ENCODE data around the gene BEND3. TPM values are rescaled to one million over a fixed set of nuclear protein-coding genes. Genes with fewer than 3 reads are reported as not detected.
"Not testable (repeated sequence)": the region's sequence is repeated elsewhere in the genome, so short reads cannot be mapped to it uniquely, and the experiment has no call there.

BEND3 gene
- total RNA-seq, 1 donor from 2014 or later: 3.8 TPM

GRCh38 chr6:107032051-107032450 is 83.3 kb downstream of the BEND3 start:
- no peak for DNase-seq

GRCh38 chr6:107030151-107030550 is 85.2 kb downstream of the BEND3 start:
- DNase-seq: no peak

GRCh38 chr6:107026965-107027364 is 88.3 kb downstream of the BEND3 start:
- no peak for DNase-seq

GRCh38 chr6:107021446-107022185 is 93.7 kb downstream of the BEND3 start:
- DNase-seq: peak; percentile 20

- DNase-seq: no peak
Observed at GRCh38 chr6:107020239-107020638, 95.1 kb downstream of the BEND3 start.

- DNase-seq: not testable (repeated sequence)
Observed at GRCh38 chr6:107019628-107020027, 95.7 kb downstream of the BEND3 start.

- DNase-seq: no peak
Observed at GRCh38 chr6:107019047-107019446, 96.3 kb downstream of the BEND3 start.

Small RNA genes within 50 kb of the gene (small RNA-seq; reads per million reads assigned to genes)
- gene RNU6-1299P (ENCODE audit: low replicate concordance): not detected

Other genes with a start within 250 kb of the BEND3 start
- 122 TPM for gene CD24, start 140.8 kb downstream of the BEND3 start, total RNA-seq
- 15.8 TPM for gene MTRES1, start 87.3 kb downstream of the BEND3 start, total RNA-seq

Measured in tongue (tissue), 3 donors.